H9 (cell line): ENCODE data around the gene TOR1AIP1. TPM values are rescaled to one million over a fixed set of nuclear protein-coding genes. Genes with fewer than 3 reads are reported as not detected.

Experiments
- DNase-seq: peaks from one replicate; pipeline ENCODE4 v3.0.0-alpha.2; 2017
- H2AFZ ChIP-seq: one replicate; pipeline ENCODE4 v1.6.1; 2013; ENCODE audit warnings: mild to moderate bottlenecking, low read length, control low read depth, moderate library complexity
- H2AK5ac ChIP-seq: 2 replicates; pipeline ENCODE4 v1.6.1; 2013; ENCODE audit warnings: low read length, control low read depth, mixed read lengths; ENCODE audit not compliant: insufficient read length
- H2BK120ac ChIP-seq: one replicate; pipeline ENCODE4 v1.6.1; 2013; ENCODE audit warnings: low read depth, mild to moderate bottlenecking, low read length, control low read depth, inconsistent platforms; ENCODE audit not compliant: poor library complexity, severe bottlenecking
- H2BK12ac ChIP-seq: 2 replicates; pipeline ENCODE4 v1.6.1; 2013; ENCODE audit warnings: low read length, control low read depth, mixed read lengths, low read depth; ENCODE audit not compliant: insufficient read length
- H2BK15ac ChIP-seq: 2 replicates; pipeline ENCODE4 v1.6.1; 2013; ENCODE audit warnings: low read depth, low read length, control low read depth
- H2BK20ac ChIP-seq: one replicate; pipeline ENCODE4 v1.6.1; 2013; ENCODE audit warnings: low read depth, mild to moderate bottlenecking, low read length, control low read depth, inconsistent platforms; ENCODE audit not compliant: poor library complexity, severe bottlenecking
- H2BK5ac ChIP-seq: 2 replicates; pipeline ENCODE4 v1.6.1; 2013; ENCODE audit warnings: low read length, control low read depth, mixed read lengths; ENCODE audit not compliant: insufficient read length
- H3K14ac ChIP-seq: 2 replicates; pipeline ENCODE4 v1.6.1; 2013; ENCODE audit warnings: low read length, control low read depth; ENCODE audit not compliant: insufficient read depth
- H3K18ac ChIP-seq: 2 replicates; pipeline ENCODE4 v1.6.1; 2013; ENCODE audit warnings: low read depth, mild to moderate bottlenecking, mixed read lengths, low read length, control low read depth; ENCODE audit not compliant: insufficient read length
- H3K23ac ChIP-seq: 2 replicates; pipeline ENCODE4 v1.6.1; 2013; ENCODE audit warnings: low read length, control low read depth, mixed read lengths, low read depth; ENCODE audit not compliant: insufficient read length
- H3K23me2 ChIP-seq: 2 replicates; pipeline ENCODE4 v1.6.1; 2013; ENCODE audit warnings: low read depth, mild to moderate bottlenecking, mixed read lengths, low read length, control low read depth; ENCODE audit not compliant: insufficient read length, poor library complexity, severe bottlenecking
- H3K27ac ChIP-seq: 2 replicates; pipeline ENCODE4 v1.5.1; 2013; ENCODE audit warnings: low read length, control low read depth, mixed read lengths, low read depth; ENCODE audit not compliant: insufficient read length
- H3K27me3 ChIP-seq: 2 replicates; pipeline ENCODE4 v1.6.1; 2013; ENCODE audit warnings: low read length, control low read depth, inconsistent platforms; ENCODE audit not compliant: insufficient read depth
- H3K4ac ChIP-seq: 2 replicates; pipeline ENCODE4 v1.6.1; 2013; ENCODE audit warnings: low read depth, mild to moderate bottlenecking, control low read depth, inconsistent platforms, low read length, moderate library complexity
- H3K4me1 ChIP-seq: 2 replicates; pipeline ENCODE4 v1.6.1; 2013; ENCODE audit warnings: low read length, control low read depth, inconsistent platforms; ENCODE audit not compliant: insufficient read depth
- H3K4me2 ChIP-seq: 2 replicates; pipeline ENCODE4 v1.6.1; 2013; ENCODE audit warnings: low read length, control low read depth, mixed read lengths; ENCODE audit not compliant: insufficient read length, insufficient read depth
- H3K56ac ChIP-seq: 2 replicates; pipeline ENCODE4 v1.6.1; 2013; ENCODE audit warnings: low read depth, mild to moderate bottlenecking, mixed read lengths, low read length, control low read depth; ENCODE audit not compliant: insufficient read length
- H3K79me1 ChIP-seq: 2 replicates; pipeline ENCODE4 v1.6.1; 2013; ENCODE audit warnings: low read depth, mild to moderate bottlenecking, moderate library complexity, low read length, control low read depth, inconsistent platforms; ENCODE audit not compliant: insufficient read depth, poor library complexity, severe bottlenecking
- H3K79me2 ChIP-seq: 2 replicates; pipeline ENCODE4 v1.6.1; 2013; ENCODE audit warnings: low read length, control low read depth, inconsistent platforms; ENCODE audit not compliant: insufficient read depth
- H3K9ac ChIP-seq: 2 replicates; pipeline ENCODE4 v1.6.1; 2013; ENCODE audit warnings: low read length, control low read depth, mixed read lengths; ENCODE audit not compliant: insufficient read length; ENCODE audit errors: extremely low read depth
- H3K9me3 ChIP-seq: one replicate; pipeline ENCODE4 v1.6.1; 2013; ENCODE audit warnings: low read depth, low read length, inconsistent platforms; ENCODE audit not compliant: control insufficient read depth
- H3T11ph ChIP-seq: one replicate; pipeline ENCODE4 v1.6.1; 2013; ENCODE audit warnings: mild to moderate bottlenecking, low read length, control low read depth, inconsistent platforms
- H4K20me1 ChIP-seq: one replicate; pipeline ENCODE4 v1.6.1; 2013; ENCODE audit not compliant: control insufficient read depth, insufficient read length, insufficient read depth
- H4K5ac ChIP-seq: 2 replicates; pipeline ENCODE4 v1.6.1; 2013; ENCODE audit warnings: low read depth, mild to moderate bottlenecking, mixed read lengths, low read length, control low read depth; ENCODE audit not compliant: insufficient read length
- H4K8ac ChIP-seq: replicated peaks from 2 replicates; pipeline ENCODE4 v1.6.1; 2013; ENCODE audit warnings: low read length, control low read depth, mixed read lengths, low read depth; ENCODE audit not compliant: insufficient read length
- H4K91ac ChIP-seq: 2 replicates; pipeline ENCODE4 v1.6.1; 2013; ENCODE audit warnings: low read depth, mild to moderate bottlenecking, moderate library complexity, mixed read lengths, low read length, control low read depth; ENCODE audit not compliant: insufficient read length
- H3K27ac Mint-ChIP-seq, 3 experiments: 2 replicates in 2 of 3; 3 replicates in 1 of 3; pipeline ENCODE4 v1.8.0; 2020 to 2021; ENCODE audit warnings: mixed read lengths in 3 of 3, mild to moderate bottlenecking in 1 of 3, moderate library complexity in 1 of 3
- H3K27me3 Mint-ChIP-seq: 2 replicates; pipeline ENCODE4 v1.8.0; 2021; ENCODE audit warnings: low read depth, mild to moderate bottlenecking, moderate library complexity, mixed read lengths
- H3K36me3 Mint-ChIP-seq, 3 experiments: 2 replicates in 2 of 3; 3 replicates in 1 of 3; pipeline ENCODE4 v1.8.0; 2020 to 2021; ENCODE audit warnings: low read depth in 3 of 3, mixed read lengths in 3 of 3; ENCODE audit not compliant: insufficient read depth in 1 of 3
- H3K4me1 Mint-ChIP-seq, 2 experiments: 2 replicates each; pipeline ENCODE4 v1.8.0; 2020; ENCODE audit warnings: mixed read lengths in 2 of 2
- H3K4me3 Mint-ChIP-seq, 2 experiments: 2 replicates in 1 of 2; 3 replicates in 1 of 2; pipeline ENCODE4 v1.8.0; 2020 to 2021; ENCODE audit warnings: mild to moderate bottlenecking in 2 of 2, mixed read lengths in 2 of 2, moderate library complexity in 1 of 2
- H3K9me3 Mint-ChIP-seq, 2 experiments: 2 replicates in 1 of 2; 3 replicates in 1 of 2; pipeline ENCODE4 v1.8.0; 2020; ENCODE audit warnings: mild to moderate bottlenecking in 2 of 2, mixed read lengths in 2 of 2, moderate library complexity in 1 of 2
- WGBS: extraction: QIAGEN DNeasy Blood & Tissue Kit; methylation state at CpG from one replicate; pipeline ENCODE4 v1.1.7; 2013; ENCODE audit warnings: missing lambda C conversion rate, low lambda C conversion rate, mixed read lengths; ENCODE audit not compliant: insufficient read length; ENCODE audit errors: extremely low coverage; 5-methylcytosine and 5-hydroxymethylcytosine counted together
- total RNA-seq: library from RNA; stranded (reverse); gene quantifications from 2 replicates; pipeline ENCODE4 v1.2.1, GENCODE V29; 2021
- TF ChIP-seq, protein P1 (sequence below): fragments of 200-600 bp; sonication (generic); conservative IDR thresholded peaks from 3 replicates; pipeline ENCODE4 v1.8.0; 2021; ENCODE audit warnings: antibody characterized with exemption, mild to moderate bottlenecking

Gene TOR1AIP1
- total RNA-seq, 1 experiment from 2014 or later, result 25.5 TPM

DNA sequence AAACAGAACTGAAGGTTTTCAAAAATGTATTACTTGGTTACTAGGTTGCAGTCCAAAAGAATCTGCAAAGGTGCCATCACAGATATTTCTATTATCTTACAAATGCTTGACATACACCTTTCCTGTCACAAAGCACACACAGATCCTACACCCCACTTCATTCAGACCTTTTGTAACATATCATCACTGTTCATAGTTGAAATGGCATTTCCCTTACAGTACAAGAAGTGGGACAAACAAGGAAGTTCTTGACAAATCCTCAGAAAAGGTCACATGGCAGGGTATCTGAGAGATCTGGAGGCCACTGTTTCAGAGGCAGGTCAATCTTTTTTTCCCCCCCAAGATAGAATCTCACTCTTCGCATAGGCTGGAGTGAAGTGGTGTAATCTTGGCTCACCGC is 25.8 kb upstream of the TOR1AIP1 start:
- TF ChIP-seq, protein P1, sequence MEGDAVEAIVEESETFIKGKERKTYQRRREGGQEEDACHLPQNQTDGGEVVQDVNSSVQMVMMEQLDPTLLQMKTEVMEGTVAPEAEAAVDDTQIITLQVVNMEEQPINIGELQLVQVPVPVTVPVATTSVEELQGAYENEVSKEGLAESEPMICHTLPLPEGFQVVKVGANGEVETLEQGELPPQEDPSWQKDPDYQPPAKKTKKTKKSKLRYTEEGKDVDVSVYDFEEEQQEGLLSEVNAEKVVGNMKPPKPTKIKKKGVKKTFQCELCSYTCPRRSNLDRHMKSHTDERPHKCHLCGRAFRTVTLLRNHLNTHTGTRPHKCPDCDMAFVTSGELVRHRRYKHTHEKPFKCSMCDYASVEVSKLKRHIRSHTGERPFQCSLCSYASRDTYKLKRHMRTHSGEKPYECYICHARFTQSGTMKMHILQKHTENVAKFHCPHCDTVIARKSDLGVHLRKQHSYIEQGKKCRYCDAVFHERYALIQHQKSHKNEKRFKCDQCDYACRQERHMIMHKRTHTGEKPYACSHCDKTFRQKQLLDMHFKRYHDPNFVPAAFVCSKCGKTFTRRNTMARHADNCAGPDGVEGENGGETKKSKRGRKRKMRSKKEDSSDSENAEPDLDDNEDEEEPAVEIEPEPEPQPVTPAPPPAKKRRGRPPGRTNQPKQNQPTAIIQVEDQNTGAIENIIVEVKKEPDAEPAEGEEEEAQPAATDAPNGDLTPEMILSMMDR, result no peak
- no CpG with 5 or more reads among the region's 2 CpGs for WGBS
- Histone ChIP-seq H3K79me1 (no peaks in the 10 kb centered on the region), H4K8ac (no peak overlapping the region), H3K23ac (no peak overlapping the region), H4K5ac (no peak overlapping the region), H3T11ph (no peak overlapping the region), H3K9ac (no peak overlapping the region), H3K4me1 (no peaks in the 10 kb centered on the region), H2BK5ac (no peak overlapping the region), H3K18ac (no peak overlapping the region), H3K14ac (no peak overlapping the region), H2AFZ (no peak overlapping the region), H3K27me3 (no peaks in the 10 kb centered on the region), H3K27ac (no peak overlapping the region), H3K4ac (no peak overlapping the region), H2AK5ac (no peak overlapping the region), H4K91ac (no peak overlapping the region), H2BK12ac (no peak overlapping the region), H3K23me2 (no peaks in the 10 kb centered on the region), H2BK120ac (no peak overlapping the region), H3K9me3 (no peaks in the 10 kb centered on the region), H3K79me2 (0 out of 2 replicates have a peak, but pooled peaks cover 2% of the 10 kb centered on the region), H3K4me2 (no peak overlapping the region), H2BK20ac (no peak overlapping the region), H3K56ac (no peak overlapping the region), H2BK15ac (no peak overlapping the region), H4K20me1 (no peaks in the 10 kb centered on the region)
- no peaks in the 10 kb centered on the region for H3K27me3 Mint-ChIP-seq
- no peaks in the 10 kb centered on the region for H3K9me3 Mint-ChIP-seq
- peaks cover 0 to 5% of the 10 kb centered on the region in 2 experiments; a peak in 2 of 4 replicates for H3K4me1 Mint-ChIP-seq
- DNase-seq, result no peak
- H3K4me3 Mint-ChIP-seq, result no peak overlapping the region
- H3K36me3 Mint-ChIP-seq, result peaks cover 3 to 8% (median 4%) of the 10 kb centered on the region in 3 experiments; a peak in 3 of 7 replicates
- no peak overlapping the region for H3K27ac Mint-ChIP-seq
